A673 (cell line): ENCODE measurements around the gene DAPK1.
"Not testable (repeated sequence)": the region's sequence is repeated elsewhere in the genome, so short reads cannot be mapped to it uniquely, and the experiment has no call there.

Experiments
- EZH2 ChIP-seq: fragments of 200-600 bp; sonication (generic); IDR thresholded peaks from 2 replicates; pipeline ENCODE4 v1.6.1; 2017; ENCODE audit warnings: borderline replicate concordance, low read depth, mild to moderate bottlenecking, mixed read lengths, antibody characterized with exemption, low read length; ENCODE audit not compliant: poor library complexity, severe bottlenecking
- TF ChIP-seq, protein P1 (sequence below): fragments of 300-800, 200-600 bp; sonication (generic); conservative IDR thresholded peaks from 2 replicates; pipeline ENCODE4 v1.5.1; 2017; ENCODE audit warnings: low read depth, mild to moderate bottlenecking, antibody characterized with exemption, low read length, moderate library complexity, mixed read lengths

DNA sequence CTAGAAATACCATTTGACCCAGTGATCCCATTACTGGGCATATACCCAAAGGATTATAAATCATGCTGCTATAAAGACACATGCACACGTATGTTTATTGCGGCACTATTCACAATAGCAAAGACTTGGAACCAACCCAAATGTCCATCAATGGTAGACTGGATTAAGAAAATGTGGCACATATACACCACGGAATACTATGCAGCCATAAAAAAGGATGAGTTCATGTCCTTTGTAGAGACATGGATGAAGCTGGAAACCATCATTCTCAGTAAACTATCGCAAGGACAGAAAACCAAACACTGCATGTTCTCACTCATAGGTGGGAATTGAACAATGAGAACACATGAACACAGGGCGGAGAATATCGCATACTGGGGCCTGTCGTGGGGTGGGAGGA, 246.6 kb downstream of the DAPK1 start:
- TF ChIP-seq, protein P1, sequence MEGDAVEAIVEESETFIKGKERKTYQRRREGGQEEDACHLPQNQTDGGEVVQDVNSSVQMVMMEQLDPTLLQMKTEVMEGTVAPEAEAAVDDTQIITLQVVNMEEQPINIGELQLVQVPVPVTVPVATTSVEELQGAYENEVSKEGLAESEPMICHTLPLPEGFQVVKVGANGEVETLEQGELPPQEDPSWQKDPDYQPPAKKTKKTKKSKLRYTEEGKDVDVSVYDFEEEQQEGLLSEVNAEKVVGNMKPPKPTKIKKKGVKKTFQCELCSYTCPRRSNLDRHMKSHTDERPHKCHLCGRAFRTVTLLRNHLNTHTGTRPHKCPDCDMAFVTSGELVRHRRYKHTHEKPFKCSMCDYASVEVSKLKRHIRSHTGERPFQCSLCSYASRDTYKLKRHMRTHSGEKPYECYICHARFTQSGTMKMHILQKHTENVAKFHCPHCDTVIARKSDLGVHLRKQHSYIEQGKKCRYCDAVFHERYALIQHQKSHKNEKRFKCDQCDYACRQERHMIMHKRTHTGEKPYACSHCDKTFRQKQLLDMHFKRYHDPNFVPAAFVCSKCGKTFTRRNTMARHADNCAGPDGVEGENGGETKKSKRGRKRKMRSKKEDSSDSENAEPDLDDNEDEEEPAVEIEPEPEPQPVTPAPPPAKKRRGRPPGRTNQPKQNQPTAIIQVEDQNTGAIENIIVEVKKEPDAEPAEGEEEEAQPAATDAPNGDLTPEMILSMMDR: not testable (repeated sequence)
- not testable (repeated sequence) for TF ChIP-seq EZH2
